H1 (cell line): Measurements from ENCODE around the gene WFDC12. TPM values are rescaled to one million over a fixed set of nuclear protein-coding genes. Genes with fewer than 3 reads are reported as not detected.

Source experiments
- CTCF ChIA-PET: fragments of 300-600 bp; sonication (Branson Sonifier 250); formaldehyde crosslinking; loops from one replicate; lab custom pipeline; 2021; ENCODE audit not compliant: partially characterized antibody; lab: Charles Lee
- POLR2A ChIA-PET: fragments of 300-600 bp; sonication (Branson Sonifier 250); formaldehyde crosslinking; loops from one replicate; lab custom pipeline; 2021; ENCODE audit warnings: inconsistent platforms; ENCODE audit not compliant: partially characterized antibody; lab: Charles Lee
- DNase-seq, 2 experiments: peaks; one replicate each; pipeline versions ENCODE4 v3.0.0 to v3.0.0-alpha.2; 2010 to 2022; ENCODE audit warnings: low spot score in 2 of 2, low read depth in 1 of 2, mixed read lengths in 1 of 2
- FAIRE-seq: peaks from 2 replicates; lab custom pipeline; 2011; peaks lifted over from hg19 to GRCh38; lab: Jason Lieb, UNC
- H2AFZ ChIP-seq: 2 replicates; pipeline ENCODE4 v1.8.1; 2012; ENCODE audit warnings: low read length, inconsistent platforms
- H2AK5ac ChIP-seq: 2 replicates; pipeline ENCODE4 v1.6.1; 2013; ENCODE audit warnings: low read depth, low read length
- H2BK120ac ChIP-seq: replicated peaks from 2 replicates; pipeline ENCODE3; 2013; ENCODE audit warnings: low read depth, low read length, inconsistent platforms
- H2BK12ac ChIP-seq: 2 replicates; pipeline ENCODE4 v1.6.1; 2013; ENCODE audit warnings: low read depth, low read length
- H2BK15ac ChIP-seq: 2 replicates; pipeline ENCODE4 v1.6.1; 2013; ENCODE audit warnings: low read length
- H2BK20ac ChIP-seq: 2 replicates; pipeline ENCODE4 v1.6.1; 2013; ENCODE audit warnings: low read length
- H2BK5ac ChIP-seq: 2 replicates; pipeline ENCODE4 v1.6.1; 2013; ENCODE audit warnings: low read depth, low read length
- H3K14ac ChIP-seq: 2 replicates; pipeline ENCODE4 v1.6.1; 2013; ENCODE audit warnings: inconsistent platforms; ENCODE audit not compliant: insufficient read length
- H3K18ac ChIP-seq: 2 replicates; pipeline ENCODE4 v1.6.1; 2013; ENCODE audit warnings: low read length; ENCODE audit errors: extremely low read depth
- H3K23ac ChIP-seq: 2 replicates; pipeline ENCODE4 v1.6.1; 2013; ENCODE audit warnings: inconsistent platforms; ENCODE audit not compliant: insufficient read length
- H3K23me2 ChIP-seq: 2 replicates; pipeline ENCODE4 v1.6.1; 2013; ENCODE audit warnings: low read depth, low read length
- H3K27ac ChIP-seq: 2 replicates; pipeline ENCODE4 v1.6.1; 2011; ENCODE audit warnings: low read depth, low read length, inconsistent platforms
- H3K27me3 ChIP-seq, 4 experiments: replicated peaks in 1 of 4; 1 replicate in 1 of 4; 2 replicates in 3 of 4; pipeline versions ENCODE4 v1.6.1 to v1.8.1; 2011 to 2013; ENCODE audit warnings: low read length in 3 of 4, mild to moderate bottlenecking in 3 of 4, inconsistent platforms in 2 of 4, mixed read lengths in 2 of 4, moderate library complexity in 1 of 4; ENCODE audit not compliant: control insufficient read depth in 3 of 4, insufficient read depth in 3 of 4; ENCODE audit errors: extremely low read depth in 1 of 4
- H3K36me3 ChIP-seq, 4 experiments: 2 replicates each; pipeline versions ENCODE4 v1.6.1 to v1.8.1; 2011 to 2013; ENCODE audit warnings: mild to moderate bottlenecking in 4 of 4, low read length in 3 of 4, moderate library complexity in 2 of 4, control low read depth in 1 of 4, inconsistent platforms in 1 of 4; ENCODE audit not compliant: insufficient read depth in 4 of 4, control insufficient read depth in 2 of 4
- H3K4ac ChIP-seq: replicated peaks from 2 replicates; pipeline ENCODE3; 2013; ENCODE audit warnings: low read length, low read depth, mixed read lengths, inconsistent platforms; ENCODE audit not compliant: insufficient read length
- H3K4me1 ChIP-seq, 4 experiments: replicated peaks in 1 of 4; 1 replicate in 1 of 4; 2 replicates in 3 of 4; pipeline versions ENCODE4 v1.6.1 to v1.8.1; 2011 to 2013; ENCODE audit warnings: low read length in 3 of 4, inconsistent platforms in 2 of 4, mixed read lengths in 1 of 4; ENCODE audit not compliant: insufficient read depth in 4 of 4, control insufficient read depth in 3 of 4
- H3K4me2 ChIP-seq, 2 experiments: 2 replicates each; pipeline versions ENCODE4 v1.6.1 to v1.8.1; 2011 to 2013; ENCODE audit warnings: low read depth in 2 of 2, low read length in 2 of 2, control low read depth in 1 of 2, inconsistent platforms in 1 of 2, mild to moderate bottlenecking in 1 of 2; ENCODE audit not compliant: insufficient read depth in 1 of 2
- H3K4me3 ChIP-seq, 4 experiments: fragments of 200-600, 300-600 bp in 1 of 4; sonication (generic), shearing (Covaris generic), sonication (Bioruptor Twin) in 1 of 4; 2 replicates each; pipeline versions ENCODE4 v1.5.1 to v1.8.1; 2011 to 2016; ENCODE audit warnings: low read length in 4 of 4, low read depth in 3 of 4, control low read depth in 2 of 4, inconsistent platforms in 2 of 4, mild to moderate bottlenecking in 2 of 4, mixed read lengths in 1 of 4, moderate library complexity in 1 of 4; ENCODE audit not compliant: insufficient read depth in 2 of 4; ENCODE audit errors: extremely low read depth in 1 of 4
- H3K56ac ChIP-seq: replicated peaks from 2 replicates; pipeline ENCODE3; 2013; ENCODE audit warnings: low read depth, mild to moderate bottlenecking, mixed read lengths, low read length, inconsistent platforms; ENCODE audit not compliant: insufficient read length
- H3K79me1 ChIP-seq: 2 replicates; pipeline ENCODE4 v1.6.1; 2013; ENCODE audit warnings: low read depth, low read length, control low read depth
- H3K79me2 ChIP-seq, 2 experiments: 2 replicates each; pipeline versions ENCODE4 v1.6.1 to v1.8.1; 2012 to 2013; ENCODE audit warnings: low read length in 2 of 2, mild to moderate bottlenecking in 2 of 2, inconsistent platforms in 1 of 2; ENCODE audit not compliant: insufficient read depth in 2 of 2, control insufficient read depth in 1 of 2
- H3K9ac ChIP-seq, 4 experiments: replicated peaks in 1 of 4; 1 replicate in 1 of 4; 2 replicates in 3 of 4; pipeline versions ENCODE4 v1.6.1 to v1.8.1; 2011 to 2013; ENCODE audit warnings: low read depth in 3 of 4, low read length in 3 of 4, control low read depth in 2 of 4, mild to moderate bottlenecking in 2 of 4, moderate library complexity in 2 of 4, inconsistent platforms in 1 of 4; ENCODE audit errors: extremely low read depth in 1 of 4
- H3K9me3 ChIP-seq, 2 experiments: 2 replicates each; pipeline versions ENCODE4 v1.6.1 to v1.8.1; 2012 to 2013; ENCODE audit warnings: mild to moderate bottlenecking in 2 of 2, moderate library complexity in 2 of 2, control low read depth in 1 of 2, inconsistent platforms in 1 of 2, low read depth in 1 of 2, low read length in 1 of 2, mixed read lengths in 1 of 2; ENCODE audit not compliant: insufficient read depth in 2 of 2
- H4K20me1 ChIP-seq, 2 experiments: replicated peaks in 1 of 2; 2 replicates each; pipeline versions ENCODE3 to v1.8.1; 2011 to 2013; ENCODE audit warnings: inconsistent platforms in 2 of 2, low read length in 2 of 2, mild to moderate bottlenecking in 1 of 2; ENCODE audit not compliant: insufficient read depth in 2 of 2, control insufficient read depth in 1 of 2
- H4K5ac ChIP-seq: 2 replicates; pipeline ENCODE4 v1.6.1; 2013; ENCODE audit warnings: low read length, low read depth, mixed read lengths, inconsistent platforms; ENCODE audit not compliant: insufficient read length
- H4K8ac ChIP-seq: 2 replicates; pipeline ENCODE4 v1.8.0; 2013; ENCODE audit warnings: mild to moderate bottlenecking, moderate library complexity, low read length, inconsistent platforms; ENCODE audit not compliant: insufficient read depth; ENCODE audit errors: extremely low read depth
- H4K91ac ChIP-seq: replicated peaks from 2 replicates; pipeline ENCODE3; 2013; ENCODE audit warnings: low read length, mixed read lengths, inconsistent platforms; ENCODE audit not compliant: insufficient read length
- BACH1 ChIP-seq: IDR thresholded peaks from 2 replicates; pipeline ENCODE4 v1.6.1; 2012; ENCODE audit warnings: low read length, improper control_type of control experiment
- BRCA1 ChIP-seq: IDR thresholded peaks from 2 replicates; pipeline ENCODE4 v1.6.1; 2012; ENCODE audit warnings: low read depth, low read length, improper control_type of control experiment
- CHD2 ChIP-seq: IDR thresholded peaks from 2 replicates; pipeline ENCODE4 v1.6.1; 2012; ENCODE audit warnings: low read length, improper control_type of control experiment
- RAD21 ChIP-seq, 2 experiments: IDR thresholded peaks in 1 of 2; conservative IDR thresholded peaks in 1 of 2; 2 replicates each; pipeline ENCODE4 v1.6.1; 2011; ENCODE audit warnings: low read depth in 2 of 2, low read length in 2 of 2, improper control_type of control experiment in 1 of 2, inconsistent platforms in 1 of 2, mild to moderate bottlenecking in 1 of 2, moderate library complexity in 1 of 2
- RFX5 ChIP-seq: IDR thresholded peaks from 2 replicates; pipeline ENCODE4 v1.6.1; 2011; ENCODE audit warnings: low read depth, low read length, improper control_type of control experiment, borderline replicate concordance
- RNF2 ChIP-seq: fragments of 200-900, 300-1000 bp; sonication (generic); IDR thresholded peaks from 2 replicates; pipeline ENCODE4 v1.7.1; 2016; ENCODE audit warnings: borderline replicate concordance, low read depth, mild to moderate bottlenecking, antibody characterized with exemption, low read length; ENCODE audit not compliant: poor library complexity, severe bottlenecking; ENCODE audit errors: missing control alignments
- SIRT6 ChIP-seq: IDR thresholded peaks from one replicate; pipeline ENCODE4 v1.7.1; 2012; ENCODE audit warnings: low read length, inconsistent platforms
- SP2 ChIP-seq: IDR thresholded peaks from 2 replicates; pipeline ENCODE4 v1.6.1; 2012; ENCODE audit warnings: mild to moderate bottlenecking, low read length, inconsistent platforms
- TAF1 ChIP-seq: IDR thresholded peaks from 2 replicates; pipeline ENCODE4 v1.6.1; 2011; ENCODE audit warnings: mild to moderate bottlenecking, low read depth, low read length
- YY1 ChIP-seq: IDR thresholded peaks from 2 replicates; pipeline ENCODE4 v1.6.1; 2011; ENCODE audit warnings: low read depth, mild to moderate bottlenecking, low read length
- WGBS, 2 experiments: shearing (Covaris generic) in 1 of 2; methylation state at CpG; one replicate each; pipeline versions ENCODE4 v1.1.6 to v1.1.7; 2013 to 2015; ENCODE audit warnings: low lambda C conversion rate in 2 of 2, mixed read lengths in 2 of 2, inconsistent platforms in 1 of 2, low coverage in 1 of 2, missing lambda C conversion rate in 1 of 2; ENCODE audit not compliant: insufficient replicate concordance in 2 of 2, insufficient coverage in 1 of 2, insufficient read length in 1 of 2; ENCODE audit errors: extremely low coverage in 1 of 2, missing lambda C conversion rate in 1 of 2; 5-methylcytosine and 5-hydroxymethylcytosine counted together
- polyA plus RNA-seq, 7 experiments: library from polyadenylated mRNA; depleted of rRNA in 3 of 7; stranded (reverse) in 5 of 7; unstranded in 2 of 7; fragments of >200 nt in 5 of 7; fragments of 200-250 nt in 2 of 7; gene quantifications; 1 replicate in 5 of 7; 2 replicates in 1 of 7; 4 replicates in 1 of 7; pipeline versions ENCODE4 v1.2.1 to v1.2.3, GENCODE V29; 2011 to 2013; ENCODE audit warnings: missing spikeins in 2 of 7, mixed read lengths in 2 of 7
- total RNA-seq: library from RNA; stranded (reverse); fragmentation: NEBNext Ultra II Directional; extraction: Animal tissue kit (Norgen Biotek cat#: 25700); gene quantifications from 2 replicates; pipeline ENCODE4 v1.2.1, GENCODE V29; 2021
- TF ChIP-seq, protein P1 (sequence below): IDR thresholded peaks from 2 replicates; pipeline ENCODE4 v1.6.1; 2012; ENCODE audit warnings: low read length, inconsistent platforms
- TF ChIP-seq, protein P2 (sequence below): IDR thresholded peaks from 2 replicates; pipeline ENCODE4 v1.6.1; 2011; ENCODE audit warnings: low read depth, mild to moderate bottlenecking, low read length; ENCODE audit not compliant: insufficient read depth

Gene WFDC12
- total and polyA plus RNA-seq, 2 of the 8 experiments (the other 6 are each of a cell fraction or from before 2014, with no cell fraction given), result not detected

DNA sequence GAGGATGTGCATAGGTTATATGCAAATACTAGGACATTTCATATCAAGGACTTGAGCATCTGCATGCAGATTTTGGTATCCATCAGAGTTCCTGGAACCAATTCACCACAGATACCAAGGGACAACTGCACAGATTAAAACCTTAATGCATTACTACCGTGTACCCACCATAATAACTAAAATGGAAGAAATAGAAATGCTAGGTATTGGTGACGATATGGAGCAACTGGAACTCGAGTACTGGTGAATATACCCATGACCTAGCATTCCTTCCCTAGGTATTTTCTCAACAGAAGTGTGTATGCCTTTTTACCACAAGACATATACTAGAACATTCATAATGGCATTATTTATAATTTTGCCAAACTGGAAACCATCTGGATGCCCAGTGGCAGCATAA lies 41.8 kb downstream of the WFDC12 start:
- CTCF ChIA-PET, result interaction anchor here (1.3 to 1.7 kb wide), 2 partner anchors 13 to 212 kb away, joined by 3 to 6 read pairs; no protein-coding TSS in a partner anchor
- H3K27me3 ChIP-seq, result no peaks in the 10 kb centered on the region
- H3K27ac ChIP-seq, result no peak overlapping the region
- no peaks in the 10 kb centered on the region for H3K79me1 ChIP-seq
- H3K23me2 ChIP-seq, result no peaks in the 10 kb centered on the region
- peaks cover 3 to 9% of the 10 kb centered on the region in 2 experiments; a peak in 3 of 4 replicates for H3K9me3 ChIP-seq
- H2AFZ ChIP-seq, result no peak overlapping the region
- no peak overlapping the region for H2BK15ac ChIP-seq
- POLR2A ChIA-PET, result interaction anchor here (0.6 kb wide), 1 partner anchor 46 kb away, joined by 4 read pairs; no protein-coding TSS in a partner anchor
- H4K91ac ChIP-seq, result no peak overlapping the region
- no peaks in the 10 kb centered on the region for H3K79me2 ChIP-seq
- 97% methylated on average over 3 of the region's 3 CpGs; no CpG with 5 or more reads in 1 of the 2 experiments for WGBS, 2 experiments
- no peak overlapping the region for H3K14ac ChIP-seq
- no peaks in the 10 kb centered on the region for H4K20me1 ChIP-seq
- no peak overlapping the region for H2AK5ac ChIP-seq
- FAIRE-seq, result no peak
- no peaks in the 10 kb centered on the region; a peak in 1 of 7 replicates for H3K4me1 ChIP-seq
- H2BK120ac ChIP-seq, result no peak overlapping the region
- H3K4me2 ChIP-seq, result no peak overlapping the region
- no peak overlapping the region for H3K9ac ChIP-seq
- no peak overlapping the region for H4K8ac ChIP-seq
- peaks cover 0 to 34% (median 5%) of the 10 kb centered on the region in 4 experiments; a peak in 4 of 8 replicates for H3K36me3 ChIP-seq
- no peak overlapping the region for H3K18ac ChIP-seq
- no peak overlapping the region for H2BK5ac ChIP-seq
- no peak overlapping the region for H2BK20ac ChIP-seq
- TF ChIP-seq BRCA1 (no peak), RAD21 (IDR thresholded peaks at IDR 0.05 in 1 of 2, conservative IDR thresholded peaks at IDR 0.05 in 1 of 2; ENCODE audit: low read depth in 2 of 2, low read length in 2 of 2) (no peak), SP2 (no peak), RNF2 (no peak), CHD2 (no peak), RFX5 (no peak), YY1 (no peak), BACH1 (no peak), SIRT6 (no peak), TAF1 (no peak)
- TF ChIP-seq, protein P1, sequence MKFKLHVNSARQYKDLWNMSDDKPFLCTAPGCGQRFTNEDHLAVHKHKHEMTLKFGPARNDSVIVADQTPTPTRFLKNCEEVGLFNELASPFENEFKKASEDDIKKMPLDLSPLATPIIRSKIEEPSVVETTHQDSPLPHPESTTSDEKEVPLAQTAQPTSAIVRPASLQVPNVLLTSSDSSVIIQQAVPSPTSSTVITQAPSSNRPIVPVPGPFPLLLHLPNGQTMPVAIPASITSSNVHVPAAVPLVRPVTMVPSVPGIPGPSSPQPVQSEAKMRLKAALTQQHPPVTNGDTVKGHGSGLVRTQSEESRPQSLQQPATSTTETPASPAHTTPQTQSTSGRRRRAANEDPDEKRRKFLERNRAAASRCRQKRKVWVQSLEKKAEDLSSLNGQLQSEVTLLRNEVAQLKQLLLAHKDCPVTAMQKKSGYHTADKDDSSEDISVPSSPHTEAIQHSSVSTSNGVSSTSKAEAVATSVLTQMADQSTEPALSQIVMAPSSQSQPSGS, result no peak
- TF ChIP-seq, protein P2, sequence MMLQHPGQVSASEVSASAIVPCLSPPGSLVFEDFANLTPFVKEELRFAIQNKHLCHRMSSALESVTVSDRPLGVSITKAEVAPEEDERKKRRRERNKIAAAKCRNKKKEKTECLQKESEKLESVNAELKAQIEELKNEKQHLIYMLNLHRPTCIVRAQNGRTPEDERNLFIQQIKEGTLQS, result no peak
- no peak overlapping the region for H3K23ac ChIP-seq
- H4K5ac ChIP-seq, result no peak overlapping the region
- no peak overlapping the region for H3K4ac ChIP-seq
- H3K4me3 ChIP-seq, result no peak overlapping the region
- no peak overlapping the region for H2BK12ac ChIP-seq
- no peak for DNase-seq
- H3K56ac ChIP-seq, result no peak overlapping the region
